HEK293 (cell line): ENCODE data around the gene LHX2.

Source experiments
- CTCF ChIA-PET: fragments of 350-600 bp; formaldehyde crosslinking; extraction: SDS; loops from one replicate; lab custom pipeline; 2021; ENCODE audit warnings: antibody characterized with exemption; lab: Yijun Ruan, JAX
- POLR2A ChIA-PET: fragments of 300-600 bp; formaldehyde crosslinking; extraction: SDS; loops from one replicate; lab custom pipeline; 2020; ENCODE audit warnings: antibody characterized with exemption, inconsistent platforms; lab: Yijun Ruan, JAX
- H3K27ac ChIP-seq: fragments of 200-500 bp; sonication (Bioruptor generic); 2 replicates; pipeline ENCODE4 v1.5.1; 2014; ENCODE audit warnings: low read depth, low read length, control low read depth, inconsistent platforms; ENCODE audit errors: extremely low read depth
- H3K36me3 ChIP-seq, 2 experiments: fragments of 200-500 bp in 1 of 2; sonication (Bioruptor generic) in 1 of 2; 1 replicate in 1 of 2; 2 replicates in 1 of 2; pipeline ENCODE4 v1.5.1; 2014 to 2017; ENCODE audit warnings: inconsistent platforms in 2 of 2, low read length in 2 of 2; ENCODE audit not compliant: control insufficient read depth in 2 of 2, insufficient read depth in 1 of 2
- H3K4me1 ChIP-seq: fragments of 200-500 bp; sonication (Bioruptor generic); 2 replicates; pipeline ENCODE4 v1.5.1; 2014; ENCODE audit warnings: mild to moderate bottlenecking, low read length, inconsistent platforms; ENCODE audit not compliant: control insufficient read depth, insufficient read depth
- H3K4me3 ChIP-seq: 2 replicates; pipeline ENCODE4 v1.5.1; 2011; ENCODE audit warnings: low read depth, mild to moderate bottlenecking, control low read depth, low read length, moderate library complexity
- H3K9me3 ChIP-seq: fragments of 200-500 bp; sonication (Bioruptor generic); 2 replicates; pipeline ENCODE4 v1.5.1; 2014; ENCODE audit warnings: low read depth, low read length, inconsistent platforms; ENCODE audit not compliant: control insufficient read depth, insufficient read depth
- EGR2 ChIP-seq: fragments of 450-650 bp; formaldehyde crosslinking; IDR thresholded peaks from 2 replicates; pipeline ENCODE4 v1.5.1; 2016; ENCODE audit warnings: low read depth, missing biosample characterization, missing genetic modification characterization
- GLI2 ChIP-seq: fragments of 450-650 bp; formaldehyde crosslinking; IDR thresholded peaks from 2 replicates; pipeline ENCODE4; 2017; ENCODE audit warnings: missing biosample characterization, missing genetic modification characterization, low read depth, borderline replicate concordance
- GLI4 ChIP-seq: fragments of 450-650 bp; formaldehyde crosslinking; IDR thresholded peaks from 2 replicates; pipeline ENCODE4 v1.5.1; 2016; ENCODE audit warnings: missing biosample characterization, missing genetic modification characterization
- MEIS1 ChIP-seq: sonication (generic); formaldehyde crosslinking; IDR thresholded peaks from 2 replicates; pipeline ENCODE4 v1.8.1; 2022; ENCODE audit warnings: missing genetic modification reagents, mild to moderate bottlenecking, borderline replicate concordance
- MZF1 ChIP-seq: fragments of 450-650 bp; formaldehyde crosslinking; IDR thresholded peaks from 2 replicates; pipeline ENCODE4 v1.5.1; 2017; ENCODE audit warnings: missing biosample characterization, missing genetic modification characterization, borderline replicate concordance
- SALL2 ChIP-seq: fragments of 450-650 bp; formaldehyde crosslinking; IDR thresholded peaks from 2 replicates; pipeline ENCODE4 v1.5.0; 2017; ENCODE audit warnings: missing biosample characterization, mild to moderate bottlenecking, missing genetic modification characterization, borderline replicate concordance
- SCRT1 ChIP-seq: fragments of 450-650 bp; formaldehyde crosslinking; IDR thresholded peaks from 2 replicates; pipeline ENCODE4 v1.5.1; 2016; ENCODE audit warnings: missing biosample characterization, missing genetic modification characterization, borderline replicate concordance
- SP2 ChIP-seq: fragments of 450-650 bp; formaldehyde crosslinking; IDR thresholded peaks from 2 replicates; pipeline ENCODE4 v1.5.1; 2016; ENCODE audit warnings: missing biosample characterization, missing genetic modification characterization
- ZBTB7A ChIP-seq: fragments of 450-650 bp; formaldehyde crosslinking; IDR thresholded peaks from 2 replicates; pipeline ENCODE4 v1.5.1; 2016; ENCODE audit warnings: low read depth, missing biosample characterization, missing genetic modification characterization
- ZIC2 ChIP-seq: fragments of 450-650 bp; formaldehyde crosslinking; IDR thresholded peaks from 2 replicates; pipeline ENCODE4 v1.5.1; 2016; ENCODE audit warnings: missing biosample characterization, missing genetic modification characterization
- ZNF155 ChIP-seq: fragments of 450-650 bp; formaldehyde crosslinking; IDR thresholded peaks from 2 replicates; pipeline ENCODE4 v1.5.1; 2016; ENCODE audit warnings: missing biosample characterization, missing genetic modification characterization
- ZNF266 ChIP-seq: fragments of 450-650 bp; formaldehyde crosslinking; IDR thresholded peaks from 2 replicates; pipeline ENCODE4 v1.5.1; 2016; ENCODE audit warnings: missing biosample characterization, missing genetic modification characterization, low read depth
- ZNF324 ChIP-seq: fragments of 450-650 bp; formaldehyde crosslinking; IDR thresholded peaks from 2 replicates; pipeline ENCODE4 v1.5.1; 2016; ENCODE audit warnings: missing biosample characterization, missing genetic modification characterization
- ZNF391 ChIP-seq: fragments of 450-650 bp; formaldehyde crosslinking; IDR thresholded peaks from 2 replicates; pipeline ENCODE4 v1.5.1; 2016; ENCODE audit warnings: low read depth, missing biosample characterization, missing genetic modification characterization, borderline replicate concordance
- ZNF394 ChIP-seq: fragments of 450-650 bp; formaldehyde crosslinking; IDR thresholded peaks from 2 replicates; pipeline ENCODE4 v1.5.1; 2016; ENCODE audit warnings: missing biosample characterization, missing genetic modification characterization, mild to moderate bottlenecking, moderate library complexity, borderline replicate concordance
- ZNF473 ChIP-seq: fragments of 450-650 bp; formaldehyde crosslinking; IDR thresholded peaks from 2 replicates; pipeline ENCODE4 v1.5.1; 2017; ENCODE audit warnings: missing biosample characterization, missing genetic modification characterization
- ZNF529 ChIP-seq: fragments of 450-650 bp; formaldehyde crosslinking; IDR thresholded peaks from 2 replicates; pipeline ENCODE4 v1.5.1; 2017; ENCODE audit warnings: missing genetic modification characterization, missing biosample characterization; ENCODE audit not compliant: insufficient replicate concordance
- ZNF530 ChIP-seq: fragments of 450-650 bp; formaldehyde crosslinking; IDR thresholded peaks from 2 replicates; pipeline ENCODE4 v1.5.1; 2016; ENCODE audit warnings: low read depth, missing biosample characterization, missing genetic modification characterization
- ZNF560 ChIP-seq: fragments of 450-650 bp; formaldehyde crosslinking; IDR thresholded peaks from 2 replicates; pipeline ENCODE4 v1.5.1; 2017; ENCODE audit warnings: missing biosample characterization, missing genetic modification characterization, borderline replicate concordance
- ZNF571 ChIP-seq: fragments of 450-650 bp; formaldehyde crosslinking; IDR thresholded peaks from 2 replicates; pipeline ENCODE4 v1.5.0; 2017; ENCODE audit warnings: missing biosample characterization, missing genetic modification characterization
- ZNF707 ChIP-seq: fragments of 450-650 bp; formaldehyde crosslinking; IDR thresholded peaks from 2 replicates; pipeline ENCODE4 v1.5.1; 2016; ENCODE audit warnings: missing biosample characterization, missing genetic modification characterization
- ZNF777 ChIP-seq: fragments of 450-650 bp; formaldehyde crosslinking; IDR thresholded peaks from 2 replicates; pipeline ENCODE4 v1.5.1; 2017; ENCODE audit warnings: missing biosample characterization, missing genetic modification characterization, borderline replicate concordance
- ZNF830 ChIP-seq: fragments of 450-650 bp; IDR thresholded peaks from 2 replicates; pipeline ENCODE4 v1.5.0; 2018; ENCODE audit warnings: missing biosample characterization, missing genetic modification characterization, low read depth, mild to moderate bottlenecking, moderate library complexity
- TF ChIP-seq, protein P1 (sequence below): fragments of 450-650 bp; formaldehyde crosslinking; IDR thresholded peaks from 2 replicates; pipeline ENCODE4 v1.5.1; 2016; ENCODE audit warnings: missing biosample characterization, missing genetic modification characterization
- TF ChIP-seq, protein P2 (sequence below): fragments of 450-650 bp; formaldehyde crosslinking; IDR thresholded peaks from 2 replicates; pipeline ENCODE4 v1.5.1; 2016; ENCODE audit warnings: missing biosample characterization, missing genetic modification characterization
- TF ChIP-seq, protein P3 (sequence below): fragments of 450-650 bp; formaldehyde crosslinking; IDR thresholded peaks from 2 replicates; pipeline ENCODE4 v1.5.1; 2016; ENCODE audit warnings: missing biosample characterization, missing genetic modification characterization, low read depth
- TF ChIP-seq, protein P4 (sequence below): fragments of 450-650 bp; formaldehyde crosslinking; IDR thresholded peaks from 2 replicates; pipeline ENCODE4 v1.5.1; 2017; ENCODE audit warnings: missing biosample characterization, mild to moderate bottlenecking, missing genetic modification characterization, moderate library complexity

Gene LHX2

DNA sequence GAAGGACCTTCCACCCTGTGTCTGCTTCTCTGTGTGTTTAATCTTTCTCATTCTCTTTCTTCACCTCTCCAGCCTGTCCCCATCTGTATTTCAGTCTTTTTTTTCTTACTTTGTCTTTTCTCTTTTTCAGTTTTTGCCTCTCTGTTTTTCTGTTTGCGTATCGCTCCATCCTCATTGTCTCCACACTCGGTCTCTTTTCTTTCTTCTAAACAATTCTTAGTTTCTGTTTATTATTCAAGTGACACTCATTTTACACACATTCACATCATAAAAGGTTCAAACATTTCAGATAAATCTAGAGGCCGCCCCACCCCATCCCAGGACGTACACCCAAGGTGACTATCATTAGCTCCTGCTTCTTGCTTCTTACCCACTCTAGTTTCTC, 9.8 kb downstream of the LHX2 start:
- no peak for TF ChIP-seq ZNF324
- no peak for TF ChIP-seq ZNF391 (tag by site-specific recombination)
- no peak for TF ChIP-seq SALL2 (tag by site-specific recombination)
- no peak for TF ChIP-seq MEIS1 (CRISPR knock-in tag)
- no peak for TF ChIP-seq MZF1 (tag by site-specific recombination)
- TF ChIP-seq GLI2 (tag by site-specific recombination): no peak
- TF ChIP-seq SP2: no peak
- TF ChIP-seq, protein P1, sequence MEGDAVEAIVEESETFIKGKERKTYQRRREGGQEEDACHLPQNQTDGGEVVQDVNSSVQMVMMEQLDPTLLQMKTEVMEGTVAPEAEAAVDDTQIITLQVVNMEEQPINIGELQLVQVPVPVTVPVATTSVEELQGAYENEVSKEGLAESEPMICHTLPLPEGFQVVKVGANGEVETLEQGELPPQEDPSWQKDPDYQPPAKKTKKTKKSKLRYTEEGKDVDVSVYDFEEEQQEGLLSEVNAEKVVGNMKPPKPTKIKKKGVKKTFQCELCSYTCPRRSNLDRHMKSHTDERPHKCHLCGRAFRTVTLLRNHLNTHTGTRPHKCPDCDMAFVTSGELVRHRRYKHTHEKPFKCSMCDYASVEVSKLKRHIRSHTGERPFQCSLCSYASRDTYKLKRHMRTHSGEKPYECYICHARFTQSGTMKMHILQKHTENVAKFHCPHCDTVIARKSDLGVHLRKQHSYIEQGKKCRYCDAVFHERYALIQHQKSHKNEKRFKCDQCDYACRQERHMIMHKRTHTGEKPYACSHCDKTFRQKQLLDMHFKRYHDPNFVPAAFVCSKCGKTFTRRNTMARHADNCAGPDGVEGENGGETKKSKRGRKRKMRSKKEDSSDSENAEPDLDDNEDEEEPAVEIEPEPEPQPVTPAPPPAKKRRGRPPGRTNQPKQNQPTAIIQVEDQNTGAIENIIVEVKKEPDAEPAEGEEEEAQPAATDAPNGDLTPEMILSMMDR: no peak
- no peak for TF ChIP-seq ZNF560 (tag by site-specific recombination)
- no peak for TF ChIP-seq ZNF530 (tag by site-specific recombination)
- TF ChIP-seq ZNF266 (tag by site-specific recombination): no peak
- no peak for TF ChIP-seq ZNF155
- ChIA-PET CTCF (interaction anchor here (0.7 to 1.0 kb wide), 3 partner anchors 19 to 536 kb away, joined by 3 to 5 read pairs (median 4); no protein-coding TSS in a partner anchor), POLR2A (no interaction called here)
- Histone ChIP-seq H3K27ac (no peak overlapping the region), H3K4me3 (no peak overlapping the region), H3K36me3 (peaks cover 0 to 31% of the 10 kb centered on the region in 2 experiments; a peak in 1 of 3 replicates), H3K4me1 (no peaks in the 10 kb centered on the region; the same call in 1 of the 2 replicates), H3K9me3 (no peaks in the 10 kb centered on the region)

DNA sequence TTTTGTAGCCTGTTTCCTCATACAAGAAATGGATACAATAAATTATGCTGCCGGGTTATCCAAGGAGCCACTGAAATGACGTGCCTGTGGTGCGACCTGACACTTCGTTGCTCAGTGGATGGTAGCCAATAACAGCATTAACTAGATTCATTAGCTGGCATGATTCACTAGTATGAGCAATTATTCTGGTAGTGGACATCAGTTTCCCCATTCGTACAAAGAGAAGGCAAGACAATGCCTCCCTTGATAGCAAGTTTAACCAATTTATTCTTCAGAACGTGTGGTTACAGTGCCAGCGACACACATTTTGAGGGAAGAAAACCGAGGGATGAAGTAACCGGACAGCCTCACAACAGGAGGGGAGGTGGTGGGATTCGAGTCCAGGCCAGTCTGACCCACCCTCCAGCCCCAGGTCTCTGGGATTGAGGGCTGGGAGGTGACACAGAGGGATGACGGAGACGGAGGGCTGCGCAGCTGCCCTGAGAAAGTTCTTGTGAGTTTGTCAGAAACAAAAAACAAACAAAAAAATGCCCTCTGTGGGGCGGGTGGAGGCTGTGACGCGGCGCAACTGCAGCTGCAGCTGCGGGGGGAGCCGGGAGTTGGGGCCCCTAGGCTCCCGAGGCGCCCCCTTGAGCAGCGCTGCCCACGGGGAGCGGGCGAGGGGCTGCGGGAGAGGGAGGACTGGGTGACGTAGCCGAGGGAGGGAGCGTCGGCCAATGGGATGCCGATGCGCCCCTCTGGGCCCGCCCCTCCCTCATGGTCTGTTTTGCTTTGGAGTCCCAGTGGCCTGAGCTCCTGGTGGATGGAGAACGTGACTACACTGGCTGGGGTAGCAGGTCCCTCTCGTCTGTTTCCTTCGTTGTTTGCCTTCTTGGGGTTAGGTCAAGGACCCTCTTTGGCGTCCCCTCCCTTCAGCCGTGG, 10.9 kb downstream of the LHX2 start:
- no peaks in the 10 kb centered on the region for H3K9me3 ChIP-seq
- H3K36me3 ChIP-seq: peaks cover 0 to 31% of the 10 kb centered on the region in 2 experiments; a peak in 1 of 3 replicates
- H3K27ac ChIP-seq: no peak overlapping the region
- CTCF ChIA-PET: interaction anchor here (0.7 to 1.0 kb wide), 3 partner anchors 18 to 537 kb away, joined by 3 to 5 read pairs (median 4); no protein-coding TSS in a partner anchor
- no peaks in the 10 kb centered on the region; the same call in 1 of the 2 replicates for H3K4me1 ChIP-seq
- POLR2A ChIA-PET: no interaction called here
- no peak overlapping the region for H3K4me3 ChIP-seq
- TF ChIP-seq ZNF571 (no peak), ZIC2 (no peak), ZBTB7A (tag by site-specific recombination) (no peak), ZNF473 (no peak), ZNF707 (tag by site-specific recombination) (no peak), ZNF830 (no peak), EGR2 (tag by site-specific recombination) (no peak), SALL2 (tag by site-specific recombination) (no peak), SCRT1 (tag by site-specific recombination) (no peak), ZNF394 (tag by site-specific recombination) (no peak), GLI4 (no peak), ZNF777 (no peak), ZNF529 (no peak)
- TF ChIP-seq, protein P2, sequence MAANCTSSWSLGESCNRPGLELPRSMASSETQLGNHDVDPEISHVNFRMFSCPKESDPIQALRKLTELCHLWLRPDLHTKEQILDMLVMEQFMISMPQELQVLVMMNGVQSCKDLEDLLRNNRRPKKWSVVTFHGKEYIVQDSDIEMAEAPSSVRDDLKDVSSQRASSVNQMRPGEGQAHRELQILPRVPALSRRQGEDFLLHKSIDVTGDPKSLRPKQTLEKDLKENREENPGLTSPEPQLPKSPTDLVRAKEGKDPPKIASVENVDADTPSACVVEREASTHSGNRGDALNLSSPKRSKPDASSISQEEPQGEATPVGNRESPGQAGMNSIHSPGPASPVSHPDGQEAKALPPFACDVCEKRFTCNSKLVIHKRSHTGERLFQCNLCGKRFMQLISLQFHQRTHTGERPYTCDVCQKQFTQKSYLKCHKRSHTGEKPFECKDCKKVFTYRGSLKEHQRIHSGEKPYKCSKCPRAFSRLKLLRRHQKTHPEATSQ (tag by site-specific recombination): no peak
- TF ChIP-seq, protein P3, sequence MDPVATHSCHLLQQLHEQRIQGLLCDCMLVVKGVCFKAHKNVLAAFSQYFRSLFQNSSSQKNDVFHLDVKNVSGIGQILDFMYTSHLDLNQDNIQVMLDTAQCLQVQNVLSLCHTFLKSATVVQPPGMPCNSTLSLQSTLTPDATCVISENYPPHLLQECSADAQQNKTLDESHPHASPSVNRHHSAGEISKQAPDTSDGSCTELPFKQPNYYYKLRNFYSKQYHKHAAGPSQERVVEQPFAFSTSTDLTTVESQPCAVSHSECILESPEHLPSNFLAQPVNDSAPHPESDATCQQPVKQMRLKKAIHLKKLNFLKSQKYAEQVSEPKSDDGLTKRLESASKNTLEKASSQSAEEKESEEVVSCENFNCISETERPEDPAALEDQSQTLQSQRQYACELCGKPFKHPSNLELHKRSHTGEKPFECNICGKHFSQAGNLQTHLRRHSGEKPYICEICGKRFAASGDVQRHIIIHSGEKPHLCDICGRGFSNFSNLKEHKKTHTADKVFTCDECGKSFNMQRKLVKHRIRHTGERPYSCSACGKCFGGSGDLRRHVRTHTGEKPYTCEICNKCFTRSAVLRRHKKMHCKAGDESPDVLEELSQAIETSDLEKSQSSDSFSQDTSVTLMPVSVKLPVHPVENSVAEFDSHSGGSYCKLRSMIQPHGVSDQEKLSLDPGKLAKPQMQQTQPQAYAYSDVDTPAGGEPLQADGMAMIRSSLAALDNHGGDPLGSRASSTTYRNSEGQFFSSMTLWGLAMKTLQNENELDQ (tag by site-specific recombination): no peak
- TF ChIP-seq, protein P4, sequence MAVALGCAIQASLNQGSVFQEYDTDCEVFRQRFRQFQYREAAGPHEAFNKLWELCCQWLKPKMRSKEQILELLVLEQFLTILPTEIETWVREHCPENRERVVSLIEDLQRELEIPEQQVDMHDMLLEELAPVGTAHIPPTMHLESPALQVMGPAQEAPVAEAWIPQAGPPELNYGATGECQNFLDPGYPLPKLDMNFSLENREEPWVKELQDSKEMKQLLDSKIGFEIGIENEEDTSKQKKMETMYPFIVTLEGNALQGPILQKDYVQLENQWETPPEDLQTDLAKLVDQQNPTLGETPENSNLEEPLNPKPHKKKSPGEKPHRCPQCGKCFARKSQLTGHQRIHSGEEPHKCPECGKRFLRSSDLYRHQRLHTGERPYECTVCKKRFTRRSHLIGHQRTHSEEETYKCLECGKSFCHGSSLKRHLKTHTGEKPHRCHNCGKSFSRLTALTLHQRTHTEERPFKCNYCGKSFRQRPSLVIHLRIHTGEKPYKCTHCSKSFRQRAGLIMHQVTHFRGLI (tag by site-specific recombination): no peak
